HL-60 (cell line): Measurements from ENCODE around the gene CCDC121.

Experiments
- TF ChIP-seq, protein P1 (sequence below): IDR thresholded peaks from one replicate; pipeline ENCODE4 v1.5.1; 2011; ENCODE audit warnings: low read length, control low read depth, inconsistent platforms; ENCODE audit not compliant: insufficient read depth
- TF ChIP-seq, protein P2 (sequence below): IDR thresholded peaks from 2 replicates; pipeline ENCODE4 v1.6.1; 2012; ENCODE audit warnings: low read depth; ENCODE audit not compliant: insufficient replicate concordance

DNA sequence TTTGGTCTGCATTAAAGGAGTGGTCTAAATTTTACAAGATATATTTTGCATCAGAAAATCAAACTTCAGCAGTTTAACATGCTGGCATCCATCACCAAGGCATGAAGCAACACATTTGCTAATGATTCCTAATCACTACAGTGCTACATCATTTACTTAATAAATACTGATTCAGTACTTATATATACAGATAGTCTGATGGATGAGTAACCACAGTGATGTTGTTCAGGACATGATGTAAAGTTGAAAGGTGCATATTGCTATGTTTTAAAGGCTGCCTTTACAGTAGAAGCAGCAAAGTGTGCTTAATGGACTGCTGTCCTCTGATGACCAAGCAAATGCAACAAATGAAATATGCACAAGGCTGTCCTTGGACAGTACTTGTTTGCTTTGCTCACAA lies 23.5 kb upstream of the CCDC121 start:
- TF ChIP-seq, protein P1, sequence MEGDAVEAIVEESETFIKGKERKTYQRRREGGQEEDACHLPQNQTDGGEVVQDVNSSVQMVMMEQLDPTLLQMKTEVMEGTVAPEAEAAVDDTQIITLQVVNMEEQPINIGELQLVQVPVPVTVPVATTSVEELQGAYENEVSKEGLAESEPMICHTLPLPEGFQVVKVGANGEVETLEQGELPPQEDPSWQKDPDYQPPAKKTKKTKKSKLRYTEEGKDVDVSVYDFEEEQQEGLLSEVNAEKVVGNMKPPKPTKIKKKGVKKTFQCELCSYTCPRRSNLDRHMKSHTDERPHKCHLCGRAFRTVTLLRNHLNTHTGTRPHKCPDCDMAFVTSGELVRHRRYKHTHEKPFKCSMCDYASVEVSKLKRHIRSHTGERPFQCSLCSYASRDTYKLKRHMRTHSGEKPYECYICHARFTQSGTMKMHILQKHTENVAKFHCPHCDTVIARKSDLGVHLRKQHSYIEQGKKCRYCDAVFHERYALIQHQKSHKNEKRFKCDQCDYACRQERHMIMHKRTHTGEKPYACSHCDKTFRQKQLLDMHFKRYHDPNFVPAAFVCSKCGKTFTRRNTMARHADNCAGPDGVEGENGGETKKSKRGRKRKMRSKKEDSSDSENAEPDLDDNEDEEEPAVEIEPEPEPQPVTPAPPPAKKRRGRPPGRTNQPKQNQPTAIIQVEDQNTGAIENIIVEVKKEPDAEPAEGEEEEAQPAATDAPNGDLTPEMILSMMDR: no peak
- TF ChIP-seq, protein P2, sequence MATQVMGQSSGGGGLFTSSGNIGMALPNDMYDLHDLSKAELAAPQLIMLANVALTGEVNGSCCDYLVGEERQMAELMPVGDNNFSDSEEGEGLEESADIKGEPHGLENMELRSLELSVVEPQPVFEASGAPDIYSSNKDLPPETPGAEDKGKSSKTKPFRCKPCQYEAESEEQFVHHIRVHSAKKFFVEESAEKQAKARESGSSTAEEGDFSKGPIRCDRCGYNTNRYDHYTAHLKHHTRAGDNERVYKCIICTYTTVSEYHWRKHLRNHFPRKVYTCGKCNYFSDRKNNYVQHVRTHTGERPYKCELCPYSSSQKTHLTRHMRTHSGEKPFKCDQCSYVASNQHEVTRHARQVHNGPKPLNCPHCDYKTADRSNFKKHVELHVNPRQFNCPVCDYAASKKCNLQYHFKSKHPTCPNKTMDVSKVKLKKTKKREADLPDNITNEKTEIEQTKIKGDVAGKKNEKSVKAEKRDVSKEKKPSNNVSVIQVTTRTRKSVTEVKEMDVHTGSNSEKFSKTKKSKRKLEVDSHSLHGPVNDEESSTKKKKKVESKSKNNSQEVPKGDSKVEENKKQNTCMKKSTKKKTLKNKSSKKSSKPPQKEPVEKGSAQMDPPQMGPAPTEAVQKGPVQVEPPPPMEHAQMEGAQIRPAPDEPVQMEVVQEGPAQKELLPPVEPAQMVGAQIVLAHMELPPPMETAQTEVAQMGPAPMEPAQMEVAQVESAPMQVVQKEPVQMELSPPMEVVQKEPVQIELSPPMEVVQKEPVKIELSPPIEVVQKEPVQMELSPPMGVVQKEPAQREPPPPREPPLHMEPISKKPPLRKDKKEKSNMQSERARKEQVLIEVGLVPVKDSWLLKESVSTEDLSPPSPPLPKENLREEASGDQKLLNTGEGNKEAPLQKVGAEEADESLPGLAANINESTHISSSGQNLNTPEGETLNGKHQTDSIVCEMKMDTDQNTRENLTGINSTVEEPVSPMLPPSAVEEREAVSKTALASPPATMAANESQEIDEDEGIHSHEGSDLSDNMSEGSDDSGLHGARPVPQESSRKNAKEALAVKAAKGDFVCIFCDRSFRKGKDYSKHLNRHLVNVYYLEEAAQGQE: no peak
